GM23338 (cell line): ENCODE data around the gene AKIRIN1. TPM values are rescaled to one million over a fixed set of nuclear protein-coding genes. Genes with fewer than 3 reads are reported as not detected.

Experiments
- ATAC-seq: fragments of 200-7000 bp; cut with Tn5 transposase; 3 replicates; pipeline ENCODE4 v1.9.1; 2020
- DNase-seq: peaks from one replicate; pipeline ENCODE4 v3.0.0-alpha.2; 2015; ENCODE audit warnings: low spot score
- H2AFZ ChIP-seq: fragments of 200-600 bp; sonication (generic); 2 replicates; pipeline ENCODE4 v1.8.0; 2016; ENCODE audit warnings: antibody characterized with exemption, mild to moderate bottlenecking, moderate library complexity
- H3F3A ChIP-seq: fragments of 200-600 bp; sonication (generic); replicated peaks from 2 replicates; pipeline ENCODE4 v1.8.0; 2017; ENCODE audit warnings: antibody characterized with exemption, mixed run types, low read depth
- H3K27ac ChIP-seq: fragments of 200-600 bp; sonication (generic); 2 replicates; pipeline ENCODE4 v1.6.1; 2016; ENCODE audit warnings: low read depth
- H3K27me3 ChIP-seq: fragments of 200-600 bp; sonication (generic); 2 replicates; pipeline ENCODE4 v1.8.0; 2016; ENCODE audit warnings: mild to moderate bottlenecking, mixed run types, moderate library complexity; ENCODE audit not compliant: insufficient read depth
- H3K36me3 ChIP-seq: fragments of 200-600 bp; sonication (generic); 2 replicates; pipeline ENCODE4 v1.8.0; 2016; ENCODE audit warnings: mild to moderate bottlenecking; ENCODE audit not compliant: insufficient read depth
- H3K4me1 ChIP-seq: fragments of 200-600 bp; sonication (generic); 2 replicates; pipeline ENCODE4 v1.8.0; 2016; ENCODE audit warnings: mild to moderate bottlenecking, moderate library complexity; ENCODE audit not compliant: insufficient read depth
- H3K4me2 ChIP-seq: fragments of 200-600 bp; sonication (generic); 2 replicates; pipeline ENCODE4 v1.7.1; 2017; ENCODE audit warnings: mixed run types
- H3K4me3 ChIP-seq: fragments of 200-600 bp; sonication (generic); 2 replicates; pipeline ENCODE4 v1.6.1; 2016; ENCODE audit warnings: mixed run types
- H3K79me2 ChIP-seq: fragments of 200-600 bp; sonication (generic); replicated peaks from 2 replicates; pipeline ENCODE4 v1.8.0; 2017; ENCODE audit warnings: mild to moderate bottlenecking; ENCODE audit not compliant: insufficient read depth
- H3K9me2 ChIP-seq: fragments of 200-600 bp; sonication (generic); 2 replicates; pipeline ENCODE4 v1.8.0; 2017; ENCODE audit not compliant: insufficient read depth
- H4K20me1 ChIP-seq: fragments of 200-600 bp; sonication (generic); replicated peaks from 2 replicates; pipeline ENCODE4 v1.8.0; 2017; ENCODE audit warnings: mild to moderate bottlenecking; ENCODE audit not compliant: insufficient read depth
- H3K27ac Mint-ChIP-seq: 2 replicates; pipeline ENCODE4 v1.8.0; 2020; ENCODE audit warnings: inconsistent platforms, mild to moderate bottlenecking, moderate library complexity, mixed read lengths
- H3K27me3 Mint-ChIP-seq: 3 replicates; pipeline ENCODE4 v1.8.0; 2022; ENCODE audit warnings: low read depth, mild to moderate bottlenecking, moderate library complexity, mixed read lengths, inconsistent platforms; ENCODE audit not compliant: insufficient read depth, poor library complexity
- H3K36me3 Mint-ChIP-seq: 3 replicates; pipeline ENCODE4 v1.8.0; 2021; ENCODE audit warnings: low read depth, mild to moderate bottlenecking, inconsistent platforms, moderate library complexity, mixed read lengths
- H3K4me1 Mint-ChIP-seq: 3 replicates; pipeline ENCODE4 v1.8.0; 2020; ENCODE audit warnings: mild to moderate bottlenecking, inconsistent platforms, mixed read lengths
- H3K4me3 Mint-ChIP-seq: 3 replicates; pipeline ENCODE4 v1.8.0; 2021; ENCODE audit warnings: moderate library complexity, mild to moderate bottlenecking, inconsistent platforms, mixed read lengths
- H3K9me3 Mint-ChIP-seq: 3 replicates; pipeline ENCODE4 v1.8.0; 2020; ENCODE audit warnings: moderate library complexity, mild to moderate bottlenecking, inconsistent platforms, mixed read lengths
- CREB1 ChIP-seq: fragments of 250-450 bp; sonication (Bioruptor Pico); IDR thresholded peaks from 2 replicates; pipeline ENCODE4 v1.5.0; 2020; ENCODE audit warnings: low read depth, mild to moderate bottlenecking, moderate library complexity
- CTCF ChIP-seq, 2 experiments: fragments of 200-600 bp in 1 of 2; sonication (generic) in 1 of 2; conservative IDR thresholded peaks; 2 replicates each; pipeline versions ENCODE4 v1.5.1 to v1.6.1; 2016 to 2017; ENCODE audit warnings: antibody characterized with exemption in 2 of 2, low read depth in 2 of 2, mild to moderate bottlenecking in 2 of 2, moderate library complexity in 1 of 2
- ETS1 ChIP-seq: IDR thresholded peaks from 2 replicates; pipeline ENCODE4 v1.6.1; 2016; ENCODE audit warnings: antibody characterized with exemption
- NANOG ChIP-seq: IDR thresholded peaks from 2 replicates; pipeline ENCODE4 v1.6.1; 2016; ENCODE audit warnings: antibody characterized with exemption, borderline replicate concordance
- REST ChIP-seq: IDR thresholded peaks from one replicate; pipeline ENCODE4 v1.6.1; 2018; ENCODE audit warnings: antibody characterized with exemption; ENCODE audit not compliant: unreplicated experiment
- ZNF114 ChIP-seq: fragments of 250-450 bp; sonication (Bioruptor Pico); IDR thresholded peaks from 2 replicates; pipeline ENCODE4 v1.5.0; 2020; ENCODE audit warnings: mild to moderate bottlenecking, moderate library complexity
- ZNF331 ChIP-seq: fragments of 250-450 bp; sonication (Bioruptor Pico); IDR thresholded peaks from 2 replicates; pipeline ENCODE4 v1.5.0; 2020; ENCODE audit warnings: low read depth, mild to moderate bottlenecking, moderate library complexity
- ZNF462 ChIP-seq: fragments of 250-450 bp; sonication (Bioruptor Pico); IDR thresholded peaks from 2 replicates; pipeline ENCODE4 v1.5.0; 2020; ENCODE audit warnings: mild to moderate bottlenecking, moderate library complexity
- polyA plus RNA-seq: library from polyadenylated mRNA; unstranded; fragments of >200 nt; fragmentation: Nextera tagmentation; extraction: Ambion mirVana; gene quantifications from 2 replicates; pipeline ENCODE4 v1.2.1, GENCODE V29; 2016
- total RNA-seq: library from RNA; depleted of rRNA; stranded (reverse); fragments of >200 nt; shearing (Covaris generic); gene quantifications from 2 replicates; pipeline ENCODE4 v1.2.3, GENCODE V29; 2014

The AKIRIN1 gene
- total and polyA plus RNA-seq, 2 experiments from 2014 or later = 162 to 254 TPM

GRCh38 chr1:39034114-39034654 is 43.1 kb downstream of the AKIRIN1 start (continued):
- no peak for TF ChIP-seq REST

- no peak overlapping the region for H3K27ac Mint-ChIP-seq
- H3F3A ChIP-seq = peaks cover 14% of the 10 kb centered on the region; the same call in 1 of the 2 replicates
- H3K4me1 ChIP-seq = no peaks in the 10 kb centered on the region
- DNase-seq = no peak
- H3K9me3 Mint-ChIP-seq = no peaks in the 10 kb centered on the region
- peaks cover 70% of the 10 kb centered on the region for H3K36me3 Mint-ChIP-seq
- H3K36me3 ChIP-seq = peaks cover 44% of the 10 kb centered on the region
- ATAC-seq = no peak
- H4K20me1 ChIP-seq = peaks cover 11% of the 10 kb centered on the region
- no peaks in the 10 kb centered on the region for H3K27me3 ChIP-seq
- H3K4me3 ChIP-seq = no peak overlapping the region
- no peak overlapping the region for H2AFZ ChIP-seq
- no peak overlapping the region for H3K4me2 ChIP-seq
- H3K4me1 Mint-ChIP-seq = no peaks in the 10 kb centered on the region
- H3K4me3 Mint-ChIP-seq = no peak overlapping the region
- no peaks in the 10 kb centered on the region for H3K9me2 ChIP-seq
- H3K79me2 ChIP-seq = peaks cover 14% of the 10 kb centered on the region
- peaks cover 4% of the 10 kb centered on the region for H3K27me3 Mint-ChIP-seq
- H3K27ac ChIP-seq = peak overlapping the region; percentile 45; the same call in 1 of the 2 replicates
- TF ChIP-seq REST (no peak), NANOG (no peak), ZNF462 (CRISPR knock-in tag) (no peak), CTCF (conservative IDR thresholded peaks at IDR 0.05; ENCODE audit: low read depth in 2 of 2) (no peak), ZNF331 (CRISPR knock-in tag) (no peak), ETS1 (no peak), CREB1 (CRISPR knock-in tag) (no peak), ZNF114 (CRISPR knock-in tag) (no peak)
Observed at GRCh38 chr1:39036678-39037077, 45.6 kb downstream of the AKIRIN1 start.
